ENCODE measurements around the gene LOXL1.

GRCh38 chr15:73907035-73907408 lies 19.2 kb upstream of the LOXL1 start:
- TF ChIP-seq EZH2 (IDR thresholded peaks at IDR 0.05; ENCODE audit: borderline replicate concordance, insufficient read depth, low read depth, low read length, poor library complexity, severe bottlenecking) (no peak), CTCF (IDR thresholded peaks at IDR 0.05) (no peak)

Data from B cell (primary cell).